HFFc6 (cell line): ENCODE data around the gene PINLYP. TPM values are rescaled to one million over a fixed set of nuclear protein-coding genes. Genes with fewer than 3 reads are reported as not detected.

Source experiments
- DNase-seq: peaks from one replicate; pipeline ENCODE4 v3.0.0-alpha.2; 2018
- H3K27ac Mint-ChIP-seq: 2 replicates; pipeline ENCODE4 v1.8.0; 2020; ENCODE audit warnings: mild to moderate bottlenecking, mixed read lengths
- H3K27me3 Mint-ChIP-seq: 2 replicates; pipeline ENCODE4 v1.8.0; 2021; ENCODE audit warnings: mild to moderate bottlenecking, moderate library complexity, mixed read lengths; ENCODE audit not compliant: insufficient read depth
- H3K36me3 Mint-ChIP-seq: 2 replicates; pipeline ENCODE4 v1.8.0; 2021; ENCODE audit warnings: low read depth, mixed read lengths
- H3K4me1 Mint-ChIP-seq: 2 replicates; pipeline ENCODE4 v1.8.0; 2020; ENCODE audit warnings: low read depth, mixed read lengths
- H3K4me3 Mint-ChIP-seq: 2 replicates; pipeline ENCODE4 v1.8.0; 2020; ENCODE audit warnings: mild to moderate bottlenecking, moderate library complexity, mixed read lengths
- H3K9me3 Mint-ChIP-seq: 2 replicates; pipeline ENCODE4 v1.8.0; 2020; ENCODE audit warnings: mild to moderate bottlenecking, mixed read lengths
- CTCF ChIP-seq: fragments of 200-600 bp; sonication (generic); IDR thresholded peaks from 2 replicates; pipeline ENCODE4 v1.5.0; 2021; ENCODE audit warnings: antibody characterized with exemption, mild to moderate bottlenecking
- total RNA-seq, 6 experiments: library from RNA; stranded (reverse); fragmentation: NEBNext Ultra II Directional; extraction: Animal tissue kit (Norgen Biotek cat#: 25700); gene quantifications; 2 replicates in 1 of 6; 3 replicates in 5 of 6; pipeline ENCODE4 v1.2.3, GENCODE V29; 2021

Gene PINLYP
- total RNA-seq, 6 experiments from 2014 or later, result 0.23 to 0.61 TPM; not detected in 4

DNA sequence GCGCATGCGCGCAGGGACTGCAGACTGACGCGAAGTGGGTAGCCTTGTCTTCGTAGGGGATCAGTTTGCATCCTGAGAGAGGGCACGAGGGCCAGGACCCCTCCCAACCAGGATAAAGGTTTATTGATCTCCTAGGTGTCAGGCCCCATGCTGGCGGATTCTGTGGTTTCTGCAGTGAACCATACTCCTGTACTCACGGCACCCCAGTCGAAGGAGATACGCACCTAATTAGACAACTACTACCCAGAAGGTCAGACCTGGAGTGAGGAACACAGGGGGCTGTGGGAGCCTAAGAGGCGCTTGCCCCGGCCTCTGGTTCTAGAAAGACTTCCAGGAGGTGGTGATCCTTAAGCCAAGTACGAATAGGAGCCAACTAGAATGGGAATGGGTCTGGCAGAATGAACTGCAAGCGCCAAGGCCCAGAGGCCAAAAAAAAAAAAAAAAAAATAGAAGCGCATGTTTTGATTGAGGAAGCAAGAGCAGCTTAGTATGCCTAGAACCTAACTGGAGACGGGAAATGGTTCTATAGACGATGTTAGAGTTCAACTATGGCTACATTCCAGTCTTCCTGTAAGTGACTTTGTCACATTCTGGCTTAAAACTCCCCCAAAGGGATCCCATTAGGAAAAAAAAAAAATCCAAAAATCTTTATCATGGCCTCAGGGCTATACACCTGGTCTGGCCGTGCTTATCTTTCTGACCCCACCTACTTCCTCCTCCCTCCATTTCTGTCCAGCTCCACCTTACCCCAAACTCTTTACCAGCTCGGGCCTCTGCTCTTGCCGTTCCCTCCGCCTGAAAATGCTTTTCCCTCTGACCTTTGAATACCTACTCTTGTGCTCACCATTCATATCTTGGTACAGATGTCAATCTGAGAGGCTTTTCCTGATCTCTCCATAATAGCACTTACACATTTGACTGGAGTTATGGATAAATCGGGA, 44.7 kb downstream of the PINLYP start:
- peaks cover 21% of the 10 kb centered on the region for H3K4me1 Mint-ChIP-seq
- H3K27me3 Mint-ChIP-seq, result peaks cover 5% of the 10 kb centered on the region
- no peak for DNase-seq
- no peaks in the 10 kb centered on the region for H3K9me3 Mint-ChIP-seq
- no peak for TF ChIP-seq CTCF
- H3K36me3 Mint-ChIP-seq, result no peaks in the 10 kb centered on the region
- peak overlapping the region; percentile 98 for H3K27ac Mint-ChIP-seq
- peak overlapping the region; percentile 96 for H3K4me3 Mint-ChIP-seq

DNA sequence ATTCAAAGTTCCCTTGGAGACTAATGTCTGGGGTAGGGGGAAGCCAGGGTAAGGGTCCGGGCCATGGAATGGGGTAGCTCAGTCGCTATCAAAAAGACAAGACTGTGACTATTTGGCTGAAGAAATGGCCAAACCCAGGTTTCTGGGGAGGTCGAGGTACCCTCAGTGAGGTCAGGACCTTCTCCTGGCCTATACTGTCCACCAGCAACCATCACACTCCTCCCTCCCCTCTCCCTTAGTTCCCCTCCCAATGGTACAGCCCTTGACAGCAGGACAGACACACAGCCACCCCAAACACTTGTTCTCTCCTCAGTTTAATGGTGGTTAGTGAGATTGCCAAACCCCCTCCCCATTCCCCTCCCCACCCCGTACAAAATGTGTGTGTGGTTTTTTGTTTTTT, 46.5 kb downstream of the PINLYP start:
- no peak overlapping the region for H3K4me3 Mint-ChIP-seq
- no peaks in the 10 kb centered on the region for H3K36me3 Mint-ChIP-seq
- peaks cover 5% of the 10 kb centered on the region for H3K27me3 Mint-ChIP-seq
- H3K27ac Mint-ChIP-seq, result no peak overlapping the region
- H3K4me1 Mint-ChIP-seq, result peaks cover 21% of the 10 kb centered on the region
- no peaks in the 10 kb centered on the region for H3K9me3 Mint-ChIP-seq
- DNase-seq, result no peak
- TF ChIP-seq CTCF, result no peak

DNA sequence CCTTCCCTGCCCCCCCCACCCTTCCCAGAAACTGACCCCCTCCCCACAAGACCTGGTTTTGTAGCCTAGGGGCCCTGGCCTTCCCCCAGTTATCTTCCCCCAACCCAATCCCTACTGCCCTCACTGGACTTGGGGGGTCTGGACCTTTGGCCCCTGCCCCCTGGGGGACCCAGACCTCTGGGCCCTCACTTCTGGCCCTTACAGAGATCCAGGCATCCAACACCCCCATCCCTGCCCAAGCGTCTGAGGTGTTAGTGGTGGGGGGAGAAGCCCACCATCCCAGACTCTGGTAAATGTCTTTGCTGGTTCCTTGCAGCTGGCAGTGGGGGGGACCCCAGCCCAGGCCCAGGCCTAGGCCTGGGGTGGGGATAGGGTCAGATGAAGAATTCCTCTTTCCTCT, 47.4 kb downstream of the PINLYP start:
- DNase-seq, result no peak
- peaks cover 5% of the 10 kb centered on the region for H3K27me3 Mint-ChIP-seq
- no peak overlapping the region for H3K4me3 Mint-ChIP-seq

DNA sequence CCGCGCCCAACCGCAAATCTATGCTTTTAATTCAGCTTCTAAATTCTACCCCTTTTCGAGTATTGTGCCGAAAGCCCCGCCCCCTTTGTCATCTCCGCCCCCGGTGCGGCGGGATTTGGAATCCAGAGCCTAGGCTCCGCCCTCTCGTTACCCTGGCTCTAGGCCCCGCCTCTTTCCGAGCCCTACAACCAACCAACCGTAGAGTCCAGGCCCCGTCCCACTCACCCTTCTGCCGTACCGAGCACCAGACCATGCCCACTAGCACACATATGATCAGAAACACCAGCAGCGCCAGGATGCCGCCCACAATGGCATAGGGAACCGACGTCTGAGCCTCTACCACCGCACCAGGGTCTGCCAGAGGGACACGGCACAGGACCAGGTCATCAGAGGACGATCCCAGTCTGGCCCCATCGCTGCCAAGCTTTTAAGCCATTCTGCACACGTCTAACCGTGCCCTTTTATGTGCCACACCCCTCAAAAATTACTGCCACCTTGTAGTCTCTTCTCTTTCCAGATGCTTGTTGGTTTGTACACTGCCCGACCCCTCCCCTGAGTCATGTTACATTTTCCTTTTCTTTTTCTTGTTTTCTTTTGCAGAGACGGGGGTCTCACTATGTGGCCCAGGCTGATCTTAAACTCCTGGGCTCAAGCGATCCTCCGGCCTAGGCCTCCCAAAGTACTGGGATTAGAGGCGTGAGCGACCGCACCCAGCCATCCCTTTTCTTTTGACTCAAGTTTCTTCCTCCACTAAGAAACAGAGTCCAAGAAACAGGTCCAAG, 48.5 kb downstream of the PINLYP start:
- Mint-ChIP-seq H3K36me3 (no peaks in the 10 kb centered on the region), H3K27ac (no peak overlapping the region; the same call in 1 of the 2 replicates), H3K27me3 (peaks cover 5% of the 10 kb centered on the region), H3K4me1 (peaks cover 15% of the 10 kb centered on the region), H3K4me3 (no peak overlapping the region), H3K9me3 (no peaks in the 10 kb centered on the region)
- no peak for DNase-seq
- no peak for TF ChIP-seq CTCF

More for the DNA sequence above, 47.4 kb downstream of the PINLYP start:
- Mint-ChIP-seq H3K27ac (no peak overlapping the region), H3K36me3 (no peaks in the 10 kb centered on the region), H3K4me1 (peaks cover 21% of the 10 kb centered on the region), H3K9me3 (no peaks in the 10 kb centered on the region)
- no peak for TF ChIP-seq CTCF

DNA sequence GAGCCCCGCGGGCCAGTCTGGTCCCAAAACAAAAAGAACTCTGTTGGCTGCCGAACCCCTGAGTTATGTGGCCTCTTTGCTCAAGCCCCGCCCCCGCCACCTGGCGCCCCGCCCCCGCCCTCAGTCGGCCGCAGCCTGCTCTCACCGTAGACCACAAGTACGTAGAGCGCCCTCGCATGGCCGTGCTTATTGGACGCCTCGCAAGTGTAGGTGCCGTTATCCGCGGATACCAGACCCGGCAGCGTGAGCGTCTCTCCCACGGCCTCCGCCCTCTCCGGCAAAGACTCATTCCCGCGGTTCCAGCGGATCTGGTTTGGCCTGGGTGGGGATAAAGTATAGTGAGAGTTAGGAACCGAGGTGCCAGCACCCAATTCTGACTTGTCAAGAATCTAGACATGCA, 49.3 kb downstream of the PINLYP start:
- Mint-ChIP-seq H3K4me1 (peaks cover 11% of the 10 kb centered on the region), H3K27me3 (peaks cover 2% of the 10 kb centered on the region; the same call in 1 of the 2 replicates), H3K36me3 (no peaks in the 10 kb centered on the region), H3K27ac (no peak overlapping the region), H3K9me3 (no peaks in the 10 kb centered on the region), H3K4me3 (no peak overlapping the region)
- no peak; the same call in 1 of the 2 replicates for TF ChIP-seq CTCF
- DNase-seq, result no peak
